HCT116 (cell line): ENCODE measurements around the gene ZNF808. TPM values are rescaled to one million over a fixed set of nuclear protein-coding genes. Genes with fewer than 3 reads are reported as not detected.

Source experiments
- ATAC-seq: fragments of 200-7000 bp; cut with Tn5 transposase; 2 replicates; pipeline ENCODE4 v1.9.1; 2020; ENCODE audit warnings: mild to moderate bottlenecking, moderate library complexity
- BruUV-seq: library from RNA; stranded (reverse); fragments of 400-500 nt; replicated peaks from 2 replicates; lab custom pipeline; 2021; lab: Mats Ljungman, UMichigan
- CTCF ChIA-PET: fragments of 300-600 bp; sonication (Branson Sonifier 250); formaldehyde crosslinking; loops from one replicate; lab custom pipeline; 2021; ENCODE audit warnings: antibody characterized with exemption; lab: Charles Lee
- POLR2A ChIA-PET: fragments of 300-600, 350-600 bp; sonication (Branson Sonifier 250); formaldehyde crosslinking; loops from one replicate; lab custom pipeline; 2021; ENCODE audit warnings: antibody characterized with exemption; lab: Charles Lee
- RAD21 ChIA-PET, 2 experiments: fragments of 300-600 bp; sonication (Branson Sonifier 250); formaldehyde crosslinking; loops; one replicate each; lab custom pipeline; 2023; ENCODE audit warnings: low total read pairs in 2 of 2; ENCODE audit not compliant: uncharacterized antibody in 2 of 2, unreplicated experiment in 2 of 2, low non-redundant PET in 1 of 2; lab: Charles Lee
- DNase-seq: peaks from one replicate; pipeline ENCODE4 v3.0.0-alpha.2; 2010; ENCODE audit warnings: low read depth, low spot score
- H2AFZ ChIP-seq: fragments of 200-600 bp; shearing (Covaris generic), sonication (generic); 2 replicates; pipeline ENCODE4 v1.6.1; 2017; ENCODE audit warnings: low read depth, mixed run types, mixed read lengths, antibody characterized with exemption, low read length; ENCODE audit not compliant: poor library complexity, severe bottlenecking
- H3K27ac ChIP-seq: 2 replicates; pipeline ENCODE4 v1.5.1; 2012; ENCODE audit warnings: low read depth, low read length
- H3K27me3 ChIP-seq: fragments of 200-600 bp; sonication (generic); 2 replicates; pipeline ENCODE4 v1.6.1; 2016; ENCODE audit warnings: mixed run types, low read length, mixed read lengths; ENCODE audit not compliant: insufficient read depth
- H3K36me3 ChIP-seq, 2 experiments: fragments of 200-500 bp in 1 of 2; fragments of 200-600 bp in 1 of 2; sonication (Bioruptor generic) in 1 of 2; sonication (generic) in 1 of 2; 2 replicates each; pipeline versions ENCODE4 v1.5.1 to v1.6.1; 2014 to 2016; ENCODE audit warnings: low read length in 2 of 2, inconsistent platforms in 1 of 2, mixed read lengths in 1 of 2, mixed run types in 1 of 2; ENCODE audit not compliant: insufficient read depth in 2 of 2, control insufficient read depth in 1 of 2
- H3K4me1 ChIP-seq, 2 experiments: fragments of 200-600 bp in 1 of 2; sonication (generic) in 1 of 2; 2 replicates each; pipeline versions ENCODE4 v1.5.1 to v1.6.1; 2012 to 2017; ENCODE audit warnings: low read length in 2 of 2, inconsistent platforms in 1 of 2, mild to moderate bottlenecking in 1 of 2, mixed read lengths in 1 of 2, mixed run types in 1 of 2, moderate library complexity in 1 of 2; ENCODE audit not compliant: insufficient read depth in 2 of 2, control insufficient read depth in 1 of 2
- H3K4me2 ChIP-seq: fragments of 200-600 bp; sonication (generic); 2 replicates; pipeline ENCODE4 v1.6.1; 2017; ENCODE audit warnings: mixed run types, low read length, mixed read lengths
- H3K4me3 ChIP-seq, 2 experiments: fragments of 200-600 bp in 1 of 2; sonication (generic) in 1 of 2; replicated peaks in 1 of 2; 2 replicates each; pipeline ENCODE4 v1.5.1; 2011 to 2016; ENCODE audit warnings: low read length in 2 of 2, control low read depth in 1 of 2, low read depth in 1 of 2, mild to moderate bottlenecking in 1 of 2, mixed read lengths in 1 of 2, mixed run types in 1 of 2
- H3K79me2 ChIP-seq: fragments of 200-600 bp; sonication (generic); 2 replicates; pipeline ENCODE4 v1.6.1; 2017; ENCODE audit warnings: mild to moderate bottlenecking, mixed run types, low read length, moderate library complexity, mixed read lengths; ENCODE audit not compliant: insufficient read depth
- H3K9ac ChIP-seq: fragments of 200-600 bp; sonication (generic); 2 replicates; pipeline ENCODE4 v1.6.1; 2016; ENCODE audit warnings: low read length, mixed read lengths
- H3K9me2 ChIP-seq: fragments of 200-600 bp; sonication (generic), shearing (Covaris generic); 2 replicates; pipeline ENCODE4 v1.6.1; 2017; ENCODE audit warnings: mixed run types, mild to moderate bottlenecking, moderate library complexity; ENCODE audit not compliant: insufficient read depth
- H3K9me3 ChIP-seq, 2 experiments: fragments of 200-500 bp in 1 of 2; fragments of 200-600 bp in 1 of 2; sonication (Bioruptor generic) in 1 of 2; sonication (generic) in 1 of 2; 2 replicates each; pipeline ENCODE4 v1.6.1; 2014 to 2017; ENCODE audit warnings: low read length in 2 of 2, mixed read lengths in 2 of 2, inconsistent platforms in 1 of 2, low read depth in 1 of 2, mild to moderate bottlenecking in 1 of 2, mixed run types in 1 of 2, moderate library complexity in 1 of 2; ENCODE audit not compliant: control insufficient read depth in 1 of 2, insufficient read depth in 1 of 2
- H4K20me1 ChIP-seq: fragments of 200-600 bp; sonication (generic), shearing (Covaris generic); 2 replicates; pipeline ENCODE4 v1.6.1; 2017; ENCODE audit warnings: mixed run types, mild to moderate bottlenecking, moderate library complexity; ENCODE audit not compliant: insufficient read depth
- CEBPB ChIP-seq: IDR thresholded peaks from 2 replicates; pipeline ENCODE4 v1.6.1; 2012; ENCODE audit warnings: low read depth
- EGR1 ChIP-seq: IDR thresholded peaks from 2 replicates; pipeline ENCODE4 v1.6.1; 2012; ENCODE audit warnings: low read depth
- FOSL1 ChIP-seq: IDR thresholded peaks from 2 replicates; pipeline ENCODE4 v1.6.1; 2012; ENCODE audit warnings: low read depth
- JUND ChIP-seq: IDR thresholded peaks from 2 replicates; pipeline ENCODE4 v1.6.1; 2012
- TCF7L2 ChIP-seq: IDR thresholded peaks from 2 replicates; pipeline ENCODE4 v1.7.0; 2011; ENCODE audit warnings: borderline replicate concordance, inconsistent platforms; ENCODE audit not compliant: insufficient read depth, insufficient read length; ENCODE audit errors: extremely low read depth
- YY1 ChIP-seq: IDR thresholded peaks from 2 replicates; pipeline ENCODE4 v1.6.1; 2011; ENCODE audit warnings: low read length, low read depth, moderate library complexity, mild to moderate bottlenecking; ENCODE audit not compliant: insufficient replicate concordance; ENCODE audit errors: extremely low read depth
- ZNF274 ChIP-seq: fragments of 200-500 bp; sonication (Bioruptor generic); IDR thresholded peaks from 2 replicates; pipeline ENCODE4 v1.6.1; 2014; ENCODE audit warnings: mild to moderate bottlenecking, low read depth, low read length, inconsistent platforms
- intact Hi-C: fragments of 100-400 bp; cut with micrococcal nuclease; formaldehyde crosslinking; loops from 2 replicates; pipeline ENCODE4 v1.10.0; 2022
- total RNA-seq: library from RNA; stranded (reverse); gene quantifications from one replicate; pipeline ENCODE4 v1.2.1, GENCODE V29; 2021; ENCODE audit not compliant: unreplicated experiment
- TF ChIP-seq, protein P1 (sequence below): IDR thresholded peaks from 2 replicates; pipeline ENCODE4 v1.6.1; 2012

ZNF808 gene
- total RNA-seq, 1 experiment from 2014 or later, result 15.4 TPM

DNA sequence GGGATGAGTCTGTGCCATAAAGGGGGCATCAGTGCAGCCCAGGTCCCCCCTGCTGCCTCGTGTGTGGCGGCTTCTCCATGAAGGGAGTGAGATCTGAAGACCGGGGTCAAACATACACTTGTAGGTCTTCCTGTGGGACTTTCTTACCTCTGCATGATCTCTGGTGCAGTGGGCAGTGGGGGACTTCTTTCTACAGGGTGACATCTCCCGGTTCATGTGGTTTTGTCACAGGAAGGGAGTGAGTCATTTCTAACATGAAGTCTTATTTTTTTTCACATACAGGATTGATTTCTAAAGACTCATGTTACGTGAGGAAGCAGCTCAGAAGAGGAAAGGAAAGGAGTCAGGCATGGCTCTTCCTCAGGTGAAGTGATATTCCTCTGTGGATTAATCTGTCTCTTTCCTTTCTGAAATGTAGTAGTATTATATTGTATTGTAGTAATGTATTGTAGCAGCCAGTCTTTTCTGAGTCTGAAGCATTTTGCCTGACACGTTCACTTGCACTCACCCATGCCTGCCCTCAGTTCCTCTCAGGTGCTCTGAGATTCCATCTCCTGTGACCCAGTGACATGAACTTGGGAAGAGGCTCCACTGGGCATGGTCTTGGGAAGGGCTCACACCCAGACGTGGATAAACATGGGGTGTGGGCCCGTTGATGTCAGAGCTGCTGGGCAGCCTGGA is 15.7 kb downstream of the ZNF808 start:
- no peaks in the 10 kb centered on the region for H3K27me3 ChIP-seq
- ChIA-PET CTCF (no interaction called here), POLR2A (no interaction called here), RAD21 (no interaction called here)
- TF ChIP-seq CEBPB (no peak), FOSL1 (no peak), YY1 (no peak), JUND (no peak), EGR1 (no peak), TCF7L2 (no peak)
- TF ChIP-seq, protein P1, sequence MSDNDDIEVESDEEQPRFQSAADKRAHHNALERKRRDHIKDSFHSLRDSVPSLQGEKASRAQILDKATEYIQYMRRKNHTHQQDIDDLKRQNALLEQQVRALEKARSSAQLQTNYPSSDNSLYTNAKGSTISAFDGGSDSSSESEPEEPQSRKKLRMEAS, result no peak
- no peak overlapping the region for H3K9ac ChIP-seq
- no peak overlapping the region for H3K4me2 ChIP-seq
- H3K4me3 ChIP-seq, result no peak overlapping the region
- ATAC-seq (no peak), DNase-seq (no peak)
- no peak overlapping the region for H3K27ac ChIP-seq
- no peak overlapping the region for H2AFZ ChIP-seq
- BruUV-seq, result no TSS peak
- H3K36me3 ChIP-seq, result peaks cover 0 to 13% of the 10 kb centered on the region in 2 experiments; a peak in 3 of 4 replicates
- intact Hi-C loops, result no loop called here
- no peaks in the 10 kb centered on the region for H3K9me3 ChIP-seq
- no peaks in the 10 kb centered on the region for H3K9me2 ChIP-seq
- H4K20me1 ChIP-seq, result no peaks in the 10 kb centered on the region
- no peaks in the 10 kb centered on the region for H3K79me2 ChIP-seq
- no peaks in the 10 kb centered on the region for H3K4me1 ChIP-seq

DNA sequence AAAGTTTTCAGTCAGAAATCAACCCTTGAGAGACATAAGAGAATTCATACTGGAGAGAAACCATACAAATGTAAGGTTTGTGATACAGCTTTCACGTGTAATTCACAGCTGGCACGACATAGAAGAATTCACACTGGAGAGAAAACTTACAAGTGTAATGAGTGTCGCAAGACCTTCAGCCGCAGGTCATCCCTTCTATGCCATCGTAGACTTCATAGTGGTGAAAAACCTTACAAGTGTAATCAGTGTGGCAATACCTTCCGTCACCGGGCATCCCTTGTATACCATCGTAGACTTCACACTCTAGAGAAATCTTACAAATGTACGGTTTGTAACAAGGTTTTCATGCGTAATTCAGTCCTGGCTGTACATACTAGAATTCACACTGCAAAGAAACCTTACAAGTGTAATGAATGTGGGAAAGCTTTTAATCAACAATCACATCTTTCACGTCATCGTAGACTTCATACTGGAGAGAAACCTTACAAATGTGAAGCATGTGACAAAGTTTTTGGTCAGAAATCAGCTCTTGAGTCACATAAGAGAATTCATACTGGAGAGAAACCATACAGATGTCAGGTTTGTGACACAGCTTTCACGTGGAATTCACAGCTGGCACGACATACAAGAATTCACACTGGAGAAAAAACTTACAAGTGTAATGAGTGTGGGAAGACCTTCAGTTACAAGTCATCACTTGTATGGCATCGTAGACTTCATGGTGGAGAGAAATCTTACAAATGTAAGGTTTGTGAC is 26.9 kb downstream of the ZNF808 start:
- H3K4me1 ChIP-seq, result no peaks in the 10 kb centered on the region
- no peak overlapping the region for H3K27ac ChIP-seq
- H2AFZ ChIP-seq, result no peak overlapping the region
- intact Hi-C loops, result no loop called here
- no peak overlapping the region for H3K4me2 ChIP-seq
- peaks cover 0 to 33% of the 10 kb centered on the region in 2 experiments; a peak in 2 of 4 replicates for H3K36me3 ChIP-seq
- BruUV-seq, result no TSS peak
- H3K4me3 ChIP-seq, result no peak overlapping the region
- CTCF ChIA-PET, result no interaction called here
- RAD21 ChIA-PET, result no interaction called here
- no peaks in the 10 kb centered on the region for H3K27me3 ChIP-seq
- POLR2A ChIA-PET, result no interaction called here
- H3K79me2 ChIP-seq, result no peaks in the 10 kb centered on the region
- ATAC-seq, result no peak
- H3K9me3 ChIP-seq, result peaks cover 18 to 23% of the 10 kb centered on the region in 2 experiments
- no peak overlapping the region for H3K9ac ChIP-seq
- H3K9me2 ChIP-seq, result no peaks in the 10 kb centered on the region
- DNase-seq, result no peak
- TF ChIP-seq ZNF274, result peak; percentile 67
- TF ChIP-seq FOSL1, result no peak
- H4K20me1 ChIP-seq, result no peaks in the 10 kb centered on the region
